NCI-H2081 treated with DMSO at 0.1 percent for 48 hours (cell line): Measurements from ENCODE around the gene AMH.

Source experiments
- DNase-seq: peaks from one replicate; lab custom pipeline; 2025; lab: John Stamatoyannopoulos, UW

Gene AMH

GRCh38 chr19:2287585-2288337, 38.6 kb downstream of the AMH start:
- no peak for DNase-seq

GRCh38 chr19:2288338-2288817, 39.3 kb downstream of the AMH start:
- no peak for DNase-seq

- DNase-seq = no peak
Observed at GRCh38 chr19:2288818-2289713, 39.9 kb downstream of the AMH start.

- no peak for DNase-seq
Observed at GRCh38 chr19:2289714-2290435, 40.8 kb downstream of the AMH start.

- no peak for DNase-seq
Observed at GRCh38 chr19:2290441-2291184, 41.5 kb downstream of the AMH start.

GRCh38 chr19:2291185-2291751, 42.1 kb downstream of the AMH start:
- no peak for DNase-seq

GRCh38 chr19:2294687-2295335, 45.7 kb downstream of the AMH start:
- no peak for DNase-seq

DNA sequence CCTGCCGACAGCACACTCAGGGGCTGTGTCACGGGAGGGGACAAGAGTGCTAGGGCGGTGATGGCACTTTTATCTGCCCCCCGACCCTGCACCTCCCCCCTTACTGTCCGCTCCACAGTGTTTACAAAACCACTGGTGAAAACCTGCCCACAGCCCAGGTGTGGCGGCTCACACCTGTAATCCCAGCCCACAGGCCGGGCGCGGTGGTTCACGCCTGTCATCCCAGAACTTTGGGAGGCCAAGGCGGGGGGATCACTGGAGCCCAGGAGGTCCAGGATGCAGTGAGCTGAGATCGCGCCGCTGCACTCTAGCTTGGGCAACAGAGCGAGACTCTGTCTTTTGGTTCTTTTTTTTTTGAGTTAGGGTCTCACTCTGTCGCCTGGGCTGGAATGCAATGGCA, 47.0 kb downstream of the AMH start:
- DNase-seq = no peak

- no peak for DNase-seq
Observed at GRCh38 chr19:2300533-2300932, 51.4 kb downstream of the AMH start.
